CD14-positive monocyte (primary cell): ENCODE results near the gene IGF2R. TPM values are rescaled to one million over a fixed set of nuclear protein-coding genes. Genes with fewer than 3 reads are reported as not detected.
A peak's percentile ranks its signal among the peaks of the same experiment; 100 is the strongest.

Source experiments
- DNase-seq, 3 donors: peaks; one replicate each; pipeline ENCODE4 v3.0.0-alpha.2; 2011 to 2022
- H2AFZ ChIP-seq: 2 replicates; pipeline ENCODE4 v1.6.0; 2012; ENCODE audit warnings: mild to moderate bottlenecking, low read depth, low read length, inconsistent platforms; ENCODE audit not compliant: insufficient read depth, poor library complexity, severe bottlenecking
- H3K27ac ChIP-seq, 2 donors: 1 replicate in 1 of 2; 2 replicates in 1 of 2; pipeline ENCODE4 v1.5.1; 2012 to 2013; ENCODE audit warnings: low read length in 2 of 2, control low read depth in 1 of 2, inconsistent platforms in 1 of 2, low read depth in 1 of 2, mild to moderate bottlenecking in 1 of 2
- H3K27me3 ChIP-seq, 2 donors: one replicate each; pipeline versions ENCODE4 v1.6.0 to v1.6.1; 2011 to 2013; ENCODE audit warnings: low read length in 2 of 2; ENCODE audit not compliant: control insufficient read depth in 2 of 2, insufficient read depth in 2 of 2
- H3K36me3 ChIP-seq, 2 donors: replicated peaks in 1 of 2; 1 replicate in 1 of 2; 2 replicates in 1 of 2; pipeline versions ENCODE4 v1.5.1 to v1.6.1; 2012 to 2013; ENCODE audit warnings: low read length in 2 of 2, control low read depth in 1 of 2, inconsistent platforms in 1 of 2, mild to moderate bottlenecking in 1 of 2; ENCODE audit not compliant: insufficient read depth in 2 of 2, control insufficient read depth in 1 of 2
- H3K4me1 ChIP-seq, 2 donors: 1 replicate in 1 of 2; 2 replicates in 1 of 2; pipeline versions ENCODE4 v1.5.1 to v1.6.1; 2012 to 2013; ENCODE audit warnings: low read length in 2 of 2, control low read depth in 1 of 2, inconsistent platforms in 1 of 2, mild to moderate bottlenecking in 1 of 2, moderate library complexity in 1 of 2; ENCODE audit not compliant: insufficient read depth in 2 of 2, control insufficient read depth in 1 of 2
- H3K4me2 ChIP-seq: replicated peaks from 2 replicates; pipeline ENCODE3; 2012; ENCODE audit warnings: low read length, moderate library complexity, mild to moderate bottlenecking; ENCODE audit not compliant: poor library complexity, severe bottlenecking; ENCODE audit errors: extremely low read depth
- H3K4me3 ChIP-seq, 3 experiments: fragments of 200-600 bp in 1 of 3; sonication (generic) in 1 of 3; replicated peaks in 1 of 3; 1 replicate in 2 of 3; 2 replicates in 1 of 3; pipeline ENCODE4 v1.5.1; 2011 to 2013; ENCODE audit warnings: low read length in 3 of 3, mild to moderate bottlenecking in 3 of 3, control low read depth in 2 of 3, low read depth in 2 of 3, inconsistent platforms in 1 of 3, moderate library complexity in 1 of 3
- H3K79me2 ChIP-seq: 2 replicates; pipeline ENCODE4 v1.6.0; 2012; ENCODE audit warnings: mild to moderate bottlenecking, control low read depth, inconsistent platforms, low read length, moderate library complexity; ENCODE audit not compliant: insufficient read depth
- H3K9ac ChIP-seq: 2 replicates; pipeline ENCODE4 v1.6.0; 2017; ENCODE audit warnings: low read length, mild to moderate bottlenecking; ENCODE audit not compliant: insufficient read depth, poor library complexity, severe bottlenecking
- H3K9me3 ChIP-seq, 2 donors: replicated peaks in 1 of 2; 1 replicate in 1 of 2; 2 replicates in 1 of 2; pipeline versions ENCODE4 v1.5.1 to v1.6.1; 2012 to 2013; ENCODE audit warnings: low read length in 2 of 2, control low read depth in 1 of 2; ENCODE audit not compliant: control insufficient read depth in 1 of 2, insufficient read depth in 1 of 2
- H4K20me1 ChIP-seq: 2 replicates; pipeline ENCODE4 v1.6.0; 2012; ENCODE audit warnings: mild to moderate bottlenecking, low read length, control low read depth, moderate library complexity; ENCODE audit not compliant: insufficient read depth
- H3K27ac Mint-ChIP-seq, 7 donors: one replicate each; pipeline ENCODE4 v1.8.0; 2020; ENCODE audit warnings: mild to moderate bottlenecking in 7 of 7, mixed read lengths in 7 of 7, moderate library complexity in 6 of 7, inconsistent platforms in 2 of 7
- H3K27me3 Mint-ChIP-seq, 3 donors: one replicate each; pipeline ENCODE4 v1.8.0; 2021 to 2022; ENCODE audit warnings: low read depth in 3 of 3, mild to moderate bottlenecking in 3 of 3, mixed read lengths in 3 of 3, moderate library complexity in 3 of 3, inconsistent platforms in 1 of 3
- H3K36me3 Mint-ChIP-seq, 2 donors: one replicate each; pipeline ENCODE4 v1.8.0; 2020; ENCODE audit warnings: mixed read lengths in 2 of 2, inconsistent platforms in 1 of 2, mild to moderate bottlenecking in 1 of 2
- H3K4me1 Mint-ChIP-seq: one replicate; pipeline ENCODE4 v1.8.0; 2020; ENCODE audit warnings: mild to moderate bottlenecking, mixed read lengths
- H3K4me3 Mint-ChIP-seq, 2 donors: one replicate each; pipeline ENCODE4 v1.8.0; 2020; ENCODE audit warnings: mild to moderate bottlenecking in 2 of 2, mixed read lengths in 2 of 2, moderate library complexity in 1 of 2
- H3K9me3 Mint-ChIP-seq, 7 donors: one replicate each; pipeline ENCODE4 v1.8.0; 2020 to 2022; ENCODE audit warnings: mixed read lengths in 7 of 7, mild to moderate bottlenecking in 6 of 7, moderate library complexity in 6 of 7, inconsistent platforms in 2 of 7
- WGBS: methylation state at CpG from one replicate; pipeline ENCODE4 v1.1.5; 2013; ENCODE audit warnings: missing lambda C conversion rate; ENCODE audit not compliant: insufficient coverage; 5-methylcytosine and 5-hydroxymethylcytosine counted together
- intact Hi-C, 2 donors: fragments of 100-400 bp; cut with micrococcal nuclease; formaldehyde crosslinking; loops; one replicate each; pipeline versions ENCODE4 v1.15.0 to v1.15.1; 2023
- polyA plus RNA-seq, 3 donors: library from polyadenylated mRNA; depleted of rRNA in 1 of 3; unstranded in 2 of 3; stranded (reverse) in 1 of 3; fragments of 300-500 nt in 2 of 3; fragments of >200 nt in 1 of 3; fragmentation: Illumina TruSeq in 2 of 3; gene quantifications; 1 replicate in 2 of 3; 2 replicates in 1 of 3; pipeline ENCODE4 v1.2.3, GENCODE V29; 2012 to 2021
- TF ChIP-seq, protein P1 (sequence below): fragments of 200-600 bp; IDR thresholded peaks from one replicate; pipeline ENCODE4 v1.8.0; 2022; ENCODE audit warnings: antibody characterized with exemption, mild to moderate bottlenecking

Gene IGF2R
- polyA plus RNA-seq, 3 donors, result 6.9 to 44.8 (median 8.2) TPM

DNA sequence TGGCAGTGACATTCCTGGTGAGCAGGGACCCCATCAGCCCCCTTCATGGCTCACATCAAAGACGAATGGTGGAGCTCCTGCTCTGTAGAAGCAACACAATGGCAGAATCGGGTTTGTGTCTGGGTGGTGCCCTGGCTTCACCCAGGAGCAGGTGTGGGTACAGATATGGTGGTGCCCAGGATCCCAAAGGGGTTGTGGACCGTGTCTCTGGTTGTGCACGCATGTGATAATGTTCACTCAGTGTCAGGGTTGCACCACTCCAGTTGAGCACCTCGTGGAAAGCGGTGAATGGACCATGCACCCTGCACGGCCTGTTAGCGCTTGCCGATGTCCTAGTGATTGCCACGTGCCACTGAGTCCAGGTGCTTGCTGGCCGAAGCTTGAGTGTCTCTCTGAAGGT, 63.0 kb downstream of the IGF2R start:
- Mint-ChIP-seq H3K4me1 (no peaks in the 10 kb centered on the region), H3K27me3 (peaks cover 0 to 7% (median 2%) of the 10 kb centered on the region in 3 donors), H3K4me3 (no peak overlapping the region), H3K36me3 (peaks cover 98 to 100% of the 10 kb centered on the region in 2 donors), H3K9me3 (peaks cover 0 to 4% (median 0%) of the 10 kb centered on the region in 7 donors), H3K27ac (peak overlapping the region in 1 of 7 donors; percentile 61)
- Histone ChIP-seq H4K20me1 (peaks cover 100% of the 10 kb centered on the region), H3K9me3 (no peaks in the 10 kb centered on the region), H3K4me1 (no peaks in the 10 kb centered on the region), H3K27me3 (no peaks in the 10 kb centered on the region), H3K27ac (no peak overlapping the region), H3K4me2 (no peak overlapping the region), H3K9ac (no peak overlapping the region), H2AFZ (no peak overlapping the region), H3K4me3 (no peak overlapping the region), H3K79me2 (no peaks in the 10 kb centered on the region), H3K36me3 (peaks cover 96 to 100% of the 10 kb centered on the region in 2 donors)
- intact Hi-C loops, result no loop called here
- WGBS, result 95% methylated on average over 9 of the region's 11 CpGs
- TF ChIP-seq, protein P1, sequence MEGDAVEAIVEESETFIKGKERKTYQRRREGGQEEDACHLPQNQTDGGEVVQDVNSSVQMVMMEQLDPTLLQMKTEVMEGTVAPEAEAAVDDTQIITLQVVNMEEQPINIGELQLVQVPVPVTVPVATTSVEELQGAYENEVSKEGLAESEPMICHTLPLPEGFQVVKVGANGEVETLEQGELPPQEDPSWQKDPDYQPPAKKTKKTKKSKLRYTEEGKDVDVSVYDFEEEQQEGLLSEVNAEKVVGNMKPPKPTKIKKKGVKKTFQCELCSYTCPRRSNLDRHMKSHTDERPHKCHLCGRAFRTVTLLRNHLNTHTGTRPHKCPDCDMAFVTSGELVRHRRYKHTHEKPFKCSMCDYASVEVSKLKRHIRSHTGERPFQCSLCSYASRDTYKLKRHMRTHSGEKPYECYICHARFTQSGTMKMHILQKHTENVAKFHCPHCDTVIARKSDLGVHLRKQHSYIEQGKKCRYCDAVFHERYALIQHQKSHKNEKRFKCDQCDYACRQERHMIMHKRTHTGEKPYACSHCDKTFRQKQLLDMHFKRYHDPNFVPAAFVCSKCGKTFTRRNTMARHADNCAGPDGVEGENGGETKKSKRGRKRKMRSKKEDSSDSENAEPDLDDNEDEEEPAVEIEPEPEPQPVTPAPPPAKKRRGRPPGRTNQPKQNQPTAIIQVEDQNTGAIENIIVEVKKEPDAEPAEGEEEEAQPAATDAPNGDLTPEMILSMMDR, result no peak
- DNase-seq, result no peak

DNA sequence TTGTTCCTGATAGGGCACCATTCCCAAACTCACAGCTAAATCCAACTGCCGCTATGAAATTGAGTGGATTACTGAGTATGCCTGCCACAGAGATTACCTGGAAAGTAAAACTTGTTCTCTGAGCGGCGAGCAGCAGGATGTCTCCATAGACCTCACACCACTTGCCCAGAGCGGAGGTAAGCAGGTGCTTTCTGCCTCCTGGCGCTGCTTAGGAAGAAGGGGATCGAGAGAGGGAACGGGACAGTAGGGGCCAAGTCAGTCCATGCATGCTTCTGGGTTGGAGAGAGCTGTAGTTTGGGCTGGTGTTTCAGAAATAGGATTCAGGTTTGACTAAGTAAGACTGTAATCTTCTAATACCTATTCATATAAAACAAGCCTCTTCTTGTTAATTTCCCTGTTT, 63.7 kb downstream of the IGF2R start:
- H3K36me3 ChIP-seq, result peaks cover 89 to 97% of the 10 kb centered on the region in 2 donors
- no peak overlapping the region for H3K27ac ChIP-seq
- no peaks in the 10 kb centered on the region for H3K27me3 ChIP-seq
- WGBS, result 100% methylated on average over 2 of the region's 7 CpGs
- DNase-seq, result no peak
- Mint-ChIP-seq H3K27me3 (peaks cover 0 to 7% (median 2%) of the 10 kb centered on the region in 3 donors), H3K9me3 (peaks cover 0 to 4% (median 0%) of the 10 kb centered on the region in 7 donors), H3K4me1 (no peaks in the 10 kb centered on the region), H3K4me3 (no peak overlapping the region), H3K36me3 (peaks cover 97 to 99% of the 10 kb centered on the region in 2 donors), H3K27ac (peak overlapping the region in 1 of 7 donors; percentile 58)
- intact Hi-C loops, result no loop called here
- H2AFZ ChIP-seq, result no peak overlapping the region
- no peaks in the 10 kb centered on the region for H3K9me3 ChIP-seq
- H3K4me1 ChIP-seq, result no peaks in the 10 kb centered on the region
- H3K9ac ChIP-seq, result no peak overlapping the region
- TF ChIP-seq, protein P1, result no peak
- peaks cover 100% of the 10 kb centered on the region for H4K20me1 ChIP-seq
- no peak overlapping the region for H3K4me2 ChIP-seq
- no peak overlapping the region for H3K4me3 ChIP-seq
- no peaks in the 10 kb centered on the region for H3K79me2 ChIP-seq
